IgD-negative memory B cell (primary cell): ENCODE data around the gene ATP5MG. TPM values are rescaled to one million over a fixed set of nuclear protein-coding genes. Genes with fewer than 3 reads are reported as not detected.

Experiments
- H3K27ac Mint-ChIP-seq, 3 donors: one replicate each; pipeline ENCODE4 v1.8.0; 2020 to 2022; ENCODE audit warnings: mild to moderate bottlenecking in 3 of 3, mixed read lengths in 3 of 3, moderate library complexity in 1 of 3
- H3K27me3 Mint-ChIP-seq: one replicate; pipeline ENCODE4 v1.8.0; 2021; ENCODE audit warnings: mixed read lengths
- H3K36me3 Mint-ChIP-seq: one replicate; pipeline ENCODE4 v1.8.0; 2020; ENCODE audit warnings: mild to moderate bottlenecking, mixed read lengths
- H3K4me1 Mint-ChIP-seq, 3 donors: one replicate each; pipeline ENCODE4 v1.8.0; 2020 to 2022; ENCODE audit warnings: mixed read lengths in 3 of 3, mild to moderate bottlenecking in 1 of 3
- H3K4me3 Mint-ChIP-seq, 4 donors: one replicate each; pipeline ENCODE4 v1.8.0; 2020 to 2022; ENCODE audit warnings: mild to moderate bottlenecking in 4 of 4, mixed read lengths in 4 of 4, moderate library complexity in 3 of 4
- H3K9me3 Mint-ChIP-seq, 3 donors: one replicate each; pipeline ENCODE4 v1.8.0; 2020 to 2021; ENCODE audit warnings: mixed read lengths in 3 of 3, mild to moderate bottlenecking in 1 of 3
- polyA plus RNA-seq: library from polyadenylated mRNA; unstranded; fragments of 300-500 nt; fragmentation: Illumina TruSeq; gene quantifications from one replicate; pipeline ENCODE4 v1.2.3, GENCODE V29; 2021

The ATP5MG gene
- polyA plus RNA-seq, 1 donor from 2014 or later: 547 TPM

- no peak overlapping the region for H3K27ac Mint-ChIP-seq
- no peaks in the 10 kb centered on the region for H3K9me3 Mint-ChIP-seq
- H3K4me3 Mint-ChIP-seq: no peak overlapping the region
- no peaks in the 10 kb centered on the region for H3K27me3 Mint-ChIP-seq
- H3K4me1 Mint-ChIP-seq: no peaks in the 10 kb centered on the region
- H3K36me3 Mint-ChIP-seq: peaks cover 3% of the 10 kb centered on the region
Observed at GRCh38 chr11:118418766-118419165, 17.4 kb downstream of the ATP5MG start.

GRCh38 chr11:118427707-118428106, 26.3 kb downstream of the ATP5MG start:
- Mint-ChIP-seq H3K4me1 (peaks cover 0 to 5% (median 0%) of the 10 kb centered on the region in 3 donors), H3K36me3 (peaks cover 5% of the 10 kb centered on the region), H3K9me3 (peaks cover 0 to 1% (median 0%) of the 10 kb centered on the region in 3 donors), H3K27ac (peak overlapping the region in 1 of 3 donors; percentile 71), H3K4me3 (no peak overlapping the region), H3K27me3 (peaks cover 1% of the 10 kb centered on the region)

GRCh38 chr11:118430956-118431355, 29.6 kb downstream of the ATP5MG start:
- H3K4me3 Mint-ChIP-seq: no peak overlapping the region

GRCh38 chr11:118434123-118434552, 32.7 kb downstream of the ATP5MG start:
- Mint-ChIP-seq H3K36me3 (no peaks in the 10 kb centered on the region), H3K27me3 (peaks cover 1% of the 10 kb centered on the region), H3K4me3 (peak overlapping the region; percentile 94 to 99 (median 98)), H3K27ac (peak overlapping the region; percentile 90 to 99 (median 98)), H3K9me3 (no peaks in the 10 kb centered on the region), H3K4me1 (peaks cover 4 to 11% (median 10%) of the 10 kb centered on the region in 3 donors)

More at GRCh38 chr11:118430956-118431355, 29.6 kb downstream of the ATP5MG start:
- Mint-ChIP-seq H3K27me3 (peaks cover 1% of the 10 kb centered on the region), H3K27ac (no peak overlapping the region), H3K4me1 (peaks cover 5 to 7% (median 5%) of the 10 kb centered on the region in 3 donors), H3K9me3 (no peaks in the 10 kb centered on the region), H3K36me3 (peaks cover 2% of the 10 kb centered on the region)

GRCh38 chr11:118434553-118435289, 33.3 kb downstream of the ATP5MG start:
- Mint-ChIP-seq H3K36me3 (no peaks in the 10 kb centered on the region), H3K4me1 (peaks cover 8 to 17% (median 15%) of the 10 kb centered on the region in 3 donors), H3K9me3 (no peaks in the 10 kb centered on the region), H3K4me3 (peak overlapping the region; percentile 94 to 99 (median 98)), H3K27me3 (peaks cover 1% of the 10 kb centered on the region), H3K27ac (peak overlapping the region; percentile 90 to 99 (median 98))

- Mint-ChIP-seq H3K4me1 (peaks cover 15 to 24% (median 22%) of the 10 kb centered on the region in 3 donors), H3K36me3 (no peaks in the 10 kb centered on the region)
Observed at GRCh38 chr11:118435290-118435892, 34.0 kb downstream of the ATP5MG start.

GRCh38 chr11:118435893-118436624, 34.7 kb downstream of the ATP5MG start, which contains the start of gene KMT2A:
KMT2A (plus strand) TSS chr11:118436492; CDS start chr11:118436513, 21 bp downstream.
- H3K27ac Mint-ChIP-seq: peak within 1 kb of the TSS; percentile 98 to 99 (median 99)
- H3K4me3 Mint-ChIP-seq: peak within 1 kb of the TSS; percentile 94 to 99 (median 98)
- H3K36me3 Mint-ChIP-seq: no peaks in the 10 kb centered on the region
- peaks cover 1% of the 10 kb centered on the region for H3K27me3 Mint-ChIP-seq
- H3K9me3 Mint-ChIP-seq: no peaks in the 10 kb centered on the region
- peaks cover 17 to 28% (median 26%) of the 10 kb centered on the region in 3 donors for H3K4me1 Mint-ChIP-seq

More at GRCh38 chr11:118435290-118435892, 34.0 kb downstream of the ATP5MG start:
- no peaks in the 10 kb centered on the region for H3K9me3 Mint-ChIP-seq
- H3K27ac Mint-ChIP-seq: peak overlapping the region; percentile 88 to 99 (median 98)
- peak overlapping the region; percentile 94 to 99 (median 98) for H3K4me3 Mint-ChIP-seq
- peaks cover 1% of the 10 kb centered on the region for H3K27me3 Mint-ChIP-seq

GRCh38 chr11:118436639-118437207, 35.3 kb downstream of the ATP5MG start:
- Mint-ChIP-seq H3K36me3 (no peaks in the 10 kb centered on the region), H3K27ac (peak overlapping the region; percentile 98 to 99 (median 98)), H3K4me3 (peak overlapping the region; percentile 92 to 99 (median 95)), H3K4me1 (peaks cover 19 to 33% (median 26%) of the 10 kb centered on the region in 3 donors), H3K9me3 (no peaks in the 10 kb centered on the region), H3K27me3 (peaks cover 1% of the 10 kb centered on the region)

GRCh38 chr11:118437208-118438125, 36.1 kb downstream of the ATP5MG start:
- Mint-ChIP-seq H3K4me3 (peak overlapping the region; percentile 92 to 99 (median 95)), H3K9me3 (no peaks in the 10 kb centered on the region), H3K27ac (peak overlapping the region; percentile 98 to 99 (median 98)), H3K27me3 (peaks cover 1% of the 10 kb centered on the region), H3K4me1 (peaks cover 26 to 41% (median 33%) of the 10 kb centered on the region in 3 donors), H3K36me3 (no peaks in the 10 kb centered on the region)

GRCh38 chr11:118438314-118438931, 37.0 kb downstream of the ATP5MG start:
- H3K4me3 Mint-ChIP-seq: peak overlapping the region; percentile 92 to 99 (median 95)
- peak overlapping the region; percentile 98 to 99 (median 98) for H3K27ac Mint-ChIP-seq
- H3K9me3 Mint-ChIP-seq: no peaks in the 10 kb centered on the region
- peaks cover 33 to 50% (median 43%) of the 10 kb centered on the region in 3 donors for H3K4me1 Mint-ChIP-seq
- no peaks in the 10 kb centered on the region for H3K36me3 Mint-ChIP-seq
- H3K27me3 Mint-ChIP-seq: no peaks in the 10 kb centered on the region

- Mint-ChIP-seq H3K4me1 (peaks cover 38 to 57% (median 50%) of the 10 kb centered on the region in 3 donors), H3K4me3 (peak overlapping the region in 3 of 4 donors; percentile 56 to 99 (median 94)), H3K36me3 (no peaks in the 10 kb centered on the region), H3K9me3 (no peaks in the 10 kb centered on the region), H3K27me3 (no peaks in the 10 kb centered on the region), H3K27ac (peak overlapping the region; percentile 98 to 99 (median 98))
Observed at GRCh38 chr11:118439646-118440045, 38.2 kb downstream of the ATP5MG start.

- H3K27me3 Mint-ChIP-seq: no peaks in the 10 kb centered on the region
- H3K4me1 Mint-ChIP-seq: peaks cover 48 to 69% (median 67%) of the 10 kb centered on the region in 3 donors
- H3K4me3 Mint-ChIP-seq: peak overlapping the region in 3 of 4 donors; percentile 24 to 82 (median 76)
- H3K36me3 Mint-ChIP-seq: no peaks in the 10 kb centered on the region
- H3K27ac Mint-ChIP-seq: peak overlapping the region in 2 of 3 donors; percentile 64 to 79
- no peaks in the 10 kb centered on the region for H3K9me3 Mint-ChIP-seq
Observed at GRCh38 chr11:118441770-118442275, 40.4 kb downstream of the ATP5MG start.

GRCh38 chr11:118442301-118442700, 40.9 kb downstream of the ATP5MG start:
- Mint-ChIP-seq H3K4me3 (peak overlapping the region in 3 of 4 donors; percentile 24 to 82 (median 76)), H3K9me3 (no peaks in the 10 kb centered on the region), H3K27ac (peak overlapping the region in 1 of 3 donors; percentile 79), H3K36me3 (no peaks in the 10 kb centered on the region), H3K4me1 (peaks cover 51 to 72% (median 72%) of the 10 kb centered on the region in 3 donors), H3K27me3 (no peaks in the 10 kb centered on the region)
